A549 (cell line): ENCODE measurements around the gene VPS52.

Experiments used
- BCL3 ChIP-seq: fragments of >200 bp; sonication (Bioruptor Twin); formaldehyde crosslinking; IDR thresholded peaks from 3 replicates; pipeline ENCODE4 v1.6.1; 2016
- EHMT2 ChIP-seq: fragments of 200-600 bp; sonication (generic); IDR thresholded peaks from 2 replicates; pipeline ENCODE4 v1.6.1; 2016; ENCODE audit warnings: antibody characterized with exemption, low read depth, mild to moderate bottlenecking, moderate library complexity
- GATA3 ChIP-seq: IDR thresholded peaks from 2 replicates; pipeline ENCODE4 v1.6.1; 2012; ENCODE audit warnings: borderline replicate concordance
- HOXA7 ChIP-seq: fragments of 250-450 bp; sonication (Bioruptor Pico); IDR thresholded peaks from 2 replicates; pipeline ENCODE4 v1.5.0; 2020; ENCODE audit warnings: mild to moderate bottlenecking, moderate library complexity
- JUNB ChIP-seq: fragments of >200 bp; sonication (Bioruptor Twin); formaldehyde crosslinking; IDR thresholded peaks from 2 replicates; pipeline ENCODE4 v1.6.1; 2016
- POLR2A ChIP-seq: IDR thresholded peaks from 2 replicates; pipeline ENCODE4 v1.6.1; 2012; ENCODE audit warnings: mild to moderate bottlenecking, low read length

DNA sequence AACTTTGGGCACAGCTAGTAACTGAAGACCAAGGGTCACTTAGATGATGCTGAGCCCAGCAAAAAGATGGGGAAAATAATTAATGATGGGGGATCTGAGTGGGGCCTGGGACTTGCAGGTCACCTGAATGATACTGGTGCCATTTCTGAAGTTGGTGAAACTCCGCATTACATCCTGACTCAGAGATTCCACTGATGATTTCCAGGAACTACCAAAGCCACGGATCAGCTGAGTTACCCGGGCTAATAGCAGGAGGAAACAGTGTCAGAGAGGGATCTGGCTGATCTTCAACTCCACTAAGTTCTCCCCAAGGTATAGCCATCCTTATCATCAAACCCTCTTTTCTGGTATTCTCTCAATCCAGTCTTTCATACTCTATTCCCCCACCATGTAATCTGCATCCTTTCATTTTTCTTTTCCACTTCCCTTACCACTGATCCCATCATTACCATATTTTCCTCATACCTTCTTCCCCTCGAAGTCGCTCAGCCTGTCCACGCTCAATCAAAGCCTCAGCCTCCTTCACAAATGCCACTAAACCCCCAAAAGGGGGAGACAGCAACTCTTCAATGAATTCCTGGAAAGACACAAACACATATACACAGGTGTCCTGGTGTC lies 20.2 kb downstream of the VPS52 start:
- TF ChIP-seq GATA3 (no peak), POLR2A (no peak), HOXA7 (no peak), EHMT2 (no peak), BCL3 (no peak), JUNB (no peak)
